WTC11 (cell line): ENCODE data around the gene MTMR3.

Experiments used
- ELF4 ChIP-seq: sonication (generic); formaldehyde crosslinking; IDR thresholded peaks from 2 replicates; pipeline ENCODE4 v1.8.1; 2022; ENCODE audit warnings: low read depth, mild to moderate bottlenecking, moderate library complexity, missing genetic modification reagents
- ETV6 ChIP-seq: sonication (generic); formaldehyde crosslinking; IDR thresholded peaks from 2 replicates; pipeline ENCODE4 v1.8.1; 2022; ENCODE audit warnings: mild to moderate bottlenecking, missing genetic modification reagents
- TP53 ChIP-seq: sonication (generic); formaldehyde crosslinking; IDR thresholded peaks from 2 replicates; pipeline ENCODE4 v1.8.1; 2023; ENCODE audit warnings: mild to moderate bottlenecking, missing genetic modification reagents
- ZBTB21 ChIP-seq: sonication (generic); formaldehyde crosslinking; IDR thresholded peaks from 2 replicates; pipeline ENCODE4 v1.8.1; 2023; ENCODE audit warnings: mild to moderate bottlenecking, missing genetic modification reagents, borderline replicate concordance
- TF ChIP-seq, protein P1 (sequence below): sonication (generic); formaldehyde crosslinking; IDR thresholded peaks from 2 replicates; pipeline ENCODE4 v1.8.0; 2023; ENCODE audit warnings: mild to moderate bottlenecking, missing genetic modification reagents
- TF ChIP-seq, protein P2 (sequence below): sonication (generic); formaldehyde crosslinking; IDR thresholded peaks from 2 replicates; pipeline ENCODE4 v1.8.1; 2023; ENCODE audit warnings: mild to moderate bottlenecking, missing genetic modification reagents, moderate library complexity
- TF ChIP-seq, protein P3 (sequence below): sonication (generic); formaldehyde crosslinking; conservative IDR thresholded peaks from 2 replicates; pipeline ENCODE4 v1.8.1; 2022; ENCODE audit warnings: mild to moderate bottlenecking, missing genetic modification reagents

DNA sequence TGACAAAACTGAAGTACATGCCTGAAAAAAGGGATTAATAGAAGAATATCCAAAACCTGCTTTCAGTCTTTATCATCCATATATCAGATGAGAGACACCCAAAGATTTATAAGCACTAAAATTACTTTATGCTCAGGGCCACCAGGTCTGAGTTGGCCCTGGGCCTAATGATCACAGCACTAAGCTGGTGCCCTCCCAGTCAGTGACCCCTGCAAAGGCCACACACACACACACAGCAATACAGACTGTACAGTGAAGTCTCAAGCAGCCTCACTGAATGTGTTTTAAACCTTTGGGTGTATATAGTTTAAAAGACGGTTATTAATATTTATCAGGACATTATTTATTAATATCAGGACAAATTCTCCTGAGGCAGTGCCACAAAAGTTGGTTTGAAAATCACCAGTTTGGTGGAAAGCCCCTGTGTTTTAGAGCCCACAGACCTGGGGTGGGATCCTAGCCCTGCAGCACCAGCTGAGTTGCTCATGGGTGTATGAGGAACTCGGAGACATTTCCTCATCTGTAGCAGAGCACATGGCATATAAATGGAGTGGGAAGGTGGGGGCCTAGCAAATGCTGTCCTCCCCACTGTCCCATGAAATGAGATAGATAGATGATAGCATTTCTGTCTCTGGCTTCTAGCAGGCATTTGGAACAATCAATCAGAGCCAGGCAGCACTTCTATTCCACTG, 148.9 kb downstream of the MTMR3 start:
- TF ChIP-seq, protein P1, sequence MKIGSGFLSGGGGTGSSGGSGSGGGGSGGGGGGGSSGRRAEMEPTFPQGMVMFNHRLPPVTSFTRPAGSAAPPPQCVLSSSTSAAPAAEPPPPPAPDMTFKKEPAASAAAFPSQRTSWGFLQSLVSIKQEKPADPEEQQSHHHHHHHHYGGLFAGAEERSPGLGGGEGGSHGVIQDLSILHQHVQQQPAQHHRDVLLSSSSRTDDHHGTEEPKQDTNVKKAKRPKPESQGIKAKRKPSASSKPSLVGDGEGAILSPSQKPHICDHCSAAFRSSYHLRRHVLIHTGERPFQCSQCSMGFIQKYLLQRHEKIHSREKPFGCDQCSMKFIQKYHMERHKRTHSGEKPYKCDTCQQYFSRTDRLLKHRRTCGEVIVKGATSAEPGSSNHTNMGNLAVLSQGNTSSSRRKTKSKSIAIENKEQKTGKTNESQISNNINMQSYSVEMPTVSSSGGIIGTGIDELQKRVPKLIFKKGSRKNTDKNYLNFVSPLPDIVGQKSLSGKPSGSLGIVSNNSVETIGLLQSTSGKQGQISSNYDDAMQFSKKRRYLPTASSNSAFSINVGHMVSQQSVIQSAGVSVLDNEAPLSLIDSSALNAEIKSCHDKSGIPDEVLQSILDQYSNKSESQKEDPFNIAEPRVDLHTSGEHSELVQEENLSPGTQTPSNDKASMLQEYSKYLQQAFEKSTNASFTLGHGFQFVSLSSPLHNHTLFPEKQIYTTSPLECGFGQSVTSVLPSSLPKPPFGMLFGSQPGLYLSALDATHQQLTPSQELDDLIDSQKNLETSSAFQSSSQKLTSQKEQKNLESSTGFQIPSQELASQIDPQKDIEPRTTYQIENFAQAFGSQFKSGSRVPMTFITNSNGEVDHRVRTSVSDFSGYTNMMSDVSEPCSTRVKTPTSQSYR (CRISPR knock-in tag) = no peak
- TF ChIP-seq, protein P2, sequence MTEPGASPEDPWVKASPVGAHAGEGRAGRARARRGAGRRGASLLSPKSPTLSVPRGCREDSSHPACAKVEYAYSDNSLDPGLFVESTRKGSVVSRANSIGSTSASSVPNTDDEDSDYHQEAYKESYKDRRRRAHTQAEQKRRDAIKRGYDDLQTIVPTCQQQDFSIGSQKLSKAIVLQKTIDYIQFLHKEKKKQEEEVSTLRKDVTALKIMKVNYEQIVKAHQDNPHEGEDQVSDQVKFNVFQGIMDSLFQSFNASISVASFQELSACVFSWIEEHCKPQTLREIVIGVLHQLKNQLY (CRISPR knock-in tag) = no peak
- TF ChIP-seq ELF4 (CRISPR knock-in tag) = no peak
- no peak for TF ChIP-seq ZBTB21 (CRISPR knock-in tag)
- TF ChIP-seq ETV6 (CRISPR knock-in tag) = no peak
- TF ChIP-seq, protein P3, sequence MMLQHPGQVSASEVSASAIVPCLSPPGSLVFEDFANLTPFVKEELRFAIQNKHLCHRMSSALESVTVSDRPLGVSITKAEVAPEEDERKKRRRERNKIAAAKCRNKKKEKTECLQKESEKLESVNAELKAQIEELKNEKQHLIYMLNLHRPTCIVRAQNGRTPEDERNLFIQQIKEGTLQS = no peak
- TF ChIP-seq TP53 = no peak
